ENCODE measurements around the gene EVL.

GRCh38 chr14:100019156-100019744 lies 46.0 kb upstream of the EVL start:
- TF ChIP-seq CTCF (conservative IDR thresholded peaks at IDR 0.05 in 1 of 2, IDR thresholded peaks at IDR 0.05 in 1 of 2; ENCODE audit: low read depth in 1 of 2, low read length in 2 of 2) (no peak), EZH2 (IDR thresholded peaks at IDR 0.05; ENCODE audit: low read length, missing control alignments) (no peak)

Data from fibroblast of lung (primary cell).